Gastroesophageal sphincter (tissue), 3 donors: ENCODE data around the gene SCAPER.

Source experiments
- CTCF ChIP-seq, 4 experiments: fragments of 200-600 bp in 2 of 4; fragments of 450-650 bp in 2 of 4; sonication (generic) in 1 of 4; IDR thresholded peaks; one replicate each; pipeline ENCODE4 v1.5.1; 2017 to 2019; ENCODE audit warnings: antibody characterized with exemption in 4 of 4, mild to moderate bottlenecking in 2 of 4, moderate library complexity in 2 of 4
- POLR2A ChIP-seq, 2 donors: fragments of 450-650 bp; IDR thresholded peaks; one replicate each; pipeline ENCODE4 v1.6.1; 2017; ENCODE audit warnings: antibody characterized with exemption in 2 of 2, mild to moderate bottlenecking in 2 of 2, moderate library complexity in 1 of 2
- POLR2AphosphoS5 ChIP-seq: sonication (generic); formaldehyde crosslinking; IDR thresholded peaks from one replicate; pipeline ENCODE4 v1.6.1; 2017; ENCODE audit warnings: antibody characterized with exemption

- TF ChIP-seq POLR2A (IDR thresholded peaks at IDR 0.05) = no peak
- no peak for TF ChIP-seq POLR2AphosphoS5
- TF ChIP-seq CTCF (IDR thresholded peaks at IDR 0.05) = no peak
Observed at GRCh38 chr15:76664411-76664810, 240.7 kb downstream of the SCAPER start.
